Left lung (tissue), 10 donors: ENCODE measurements around the gene NFATC4. TPM values are rescaled to one million over a fixed set of nuclear protein-coding genes. Genes with fewer than 3 reads are reported as not detected.

Experiments used
- ATAC-seq: fragments of 200-7000 bp; cut with Tn5 transposase; one replicate; pipeline ENCODE4 v1.9.1; 2020; ENCODE audit warnings: moderate library complexity
- DNase-seq, 4 donors: peaks; one replicate each; pipeline ENCODE4 v3.0.0-alpha.2; 2013 to 2020
- H3K27ac ChIP-seq, 2 donors: fragments of 200-600 bp; sonication (generic) in 1 of 2; one replicate each; pipeline versions ENCODE4 v1.5.0 to v1.8.0; 2020 to 2021
- H3K27me3 ChIP-seq, 2 donors: fragments of 200-600 bp; sonication (generic) in 1 of 2; one replicate each; pipeline versions ENCODE4 v1.5.0 to v1.8.0; 2020 to 2021
- H3K36me3 ChIP-seq, 2 donors: fragments of 200-600 bp; sonication (generic) in 1 of 2; one replicate each; pipeline versions ENCODE4 v1.5.0 to v1.8.0; 2020 to 2021
- H3K4me1 ChIP-seq, 2 donors: fragments of 200-600 bp; one replicate each; pipeline ENCODE4 v1.8.0; 2021
- H3K4me3 ChIP-seq, 2 donors: fragments of 200-600 bp; sonication (generic) in 1 of 2; one replicate each; pipeline versions ENCODE4 v1.5.0 to v1.8.0; 2020 to 2021; ENCODE audit warnings: mild to moderate bottlenecking in 1 of 2
- H3K9me3 ChIP-seq, 2 donors: fragments of 200-600 bp; sonication (generic) in 1 of 2; one replicate each; pipeline versions ENCODE4 v1.5.0 to v1.8.0; 2020 to 2021
- CTCF ChIP-seq, 2 donors: fragments of 200-600 bp; sonication (generic) in 1 of 2; IDR thresholded peaks; one replicate each; pipeline versions ENCODE4 v1.5.0 to v1.8.0; 2021; ENCODE audit warnings: antibody characterized with exemption in 2 of 2
- intact Hi-C, 2 donors: fragments of 100-400 bp; cut with DNase I; formaldehyde crosslinking; loops; one replicate each; pipeline versions ENCODE4 v1.11.2 to v1.14.2; 2022
- polyA plus RNA-seq, 6 donors: library from polyadenylated mRNA; unstranded; fragments of 120-200 nt; gene quantifications; one replicate each; pipeline ENCODE4 v1.2.1, GENCODE V29; 2013; ENCODE audit not compliant: insufficient read length in 6 of 6
- total RNA-seq, 2 donors: library from RNA; stranded (reverse); fragmentation: NEBNext Ultra II Directional; extraction: Animal tissue kit (Norgen Biotek cat#: 25700); gene quantifications; one replicate each; pipeline ENCODE4 v1.2.1, GENCODE V29; 2021
- donor health status: DM: no; HTN: yes; CAD: no.
- donor health status: DM: no; HTN: no; CAD: no.

NFATC4 gene
- total and polyA plus RNA-seq, 8 donors, result 39.4 to 102 (median 81.1) TPM

- H3K4me1 ChIP-seq, result peaks cover 0 to 8% of the 10 kb centered on the region in 2 donors
- H3K9me3 ChIP-seq, result no peaks in the 10 kb centered on the region
- ATAC-seq (no peak), DNase-seq (no peak)
- no peaks in the 10 kb centered on the region for H3K27me3 ChIP-seq
- H3K4me3 ChIP-seq, result no peak overlapping the region
- no peak overlapping the region for H3K27ac ChIP-seq
- intact Hi-C loops, result no loop called here
- no peak for TF ChIP-seq CTCF (IDR thresholded peaks at IDR 0.05)
- peaks cover 0 to 25% of the 10 kb centered on the region in 2 donors for H3K36me3 ChIP-seq
Observed at GRCh38 chr14:24414077-24414476, 46.1 kb downstream of the NFATC4 start.

- H3K27ac ChIP-seq, result no peak overlapping the region
- no peaks in the 10 kb centered on the region for H3K27me3 ChIP-seq
- H3K36me3 ChIP-seq, result peaks cover 0 to 25% of the 10 kb centered on the region in 2 donors
- no peak overlapping the region for H3K4me3 ChIP-seq
- peaks cover 0 to 8% of the 10 kb centered on the region in 2 donors for H3K4me1 ChIP-seq
- no peak for TF ChIP-seq CTCF (IDR thresholded peaks at IDR 0.05)
- intact Hi-C loops, result no loop called here
- no peaks in the 10 kb centered on the region for H3K9me3 ChIP-seq
- ATAC-seq, result no peak
- DNase-seq, result no peak
Observed at GRCh38 chr14:24414732-24415420, 46.9 kb downstream of the NFATC4 start.

GRCh38 chr14:24415421-24416253 lies 47.7 kb downstream of the NFATC4 start:
- intact Hi-C loops, result no loop called here
- H3K4me1 ChIP-seq, result peaks cover 0 to 8% of the 10 kb centered on the region in 2 donors
- DNase-seq, result no peak
- no peaks in the 10 kb centered on the region for H3K27me3 ChIP-seq
- H3K27ac ChIP-seq, result no peak overlapping the region
- no peak for ATAC-seq
- TF ChIP-seq CTCF (IDR thresholded peaks at IDR 0.05), result no peak
- H3K9me3 ChIP-seq, result no peaks in the 10 kb centered on the region
- peaks cover 0 to 25% of the 10 kb centered on the region in 2 donors for H3K36me3 ChIP-seq
- no peak overlapping the region for H3K4me3 ChIP-seq

GRCh38 chr14:24416254-24416931 lies 48.4 kb downstream of the NFATC4 start:
- H3K4me3 ChIP-seq, result no peak overlapping the region
- peaks cover 0 to 8% of the 10 kb centered on the region in 2 donors for H3K4me1 ChIP-seq
- no peaks in the 10 kb centered on the region for H3K9me3 ChIP-seq
- intact Hi-C loops, result no loop called here
- ATAC-seq (no peak), DNase-seq (no peak)
- H3K27ac ChIP-seq, result no peak overlapping the region
- TF ChIP-seq CTCF (IDR thresholded peaks at IDR 0.05), result no peak
- peaks cover 0 to 25% of the 10 kb centered on the region in 2 donors for H3K36me3 ChIP-seq
- no peaks in the 10 kb centered on the region for H3K27me3 ChIP-seq
